Measurements from ENCODE around the gene NAA60.
"Not testable (repeated sequence)": the region's sequence is repeated elsewhere in the genome, so short reads cannot be mapped to it uniquely, and the experiment has no call there.

The NAA60 gene

GRCh38 chr16:3470723-3471122 is 27.2 kb downstream of the NAA60 start:
- TF ChIP-seq CTCF (conservative IDR thresholded peaks at IDR 0.05; ENCODE audit: low read length) = no peak
- DNase-seq (ENCODE audit: low read depth) = no peak
- H3K4me3 ChIP-seq (ENCODE audit: low read length) = no peak overlapping the region

GRCh38 chr16:3471518-3472176 is 28.2 kb downstream of the NAA60 start:
- no peak for DNase-seq (ENCODE audit: low read depth)
- TF ChIP-seq CTCF (conservative IDR thresholded peaks at IDR 0.05; ENCODE audit: low read length) = no peak
- no peak overlapping the region for H3K4me3 ChIP-seq (ENCODE audit: low read length)

- DNase-seq (ENCODE audit: low read depth) = peak; percentile 36
- TF ChIP-seq CTCF (conservative IDR thresholded peaks at IDR 0.05; ENCODE audit: low read length) = no peak
- H3K4me3 ChIP-seq (ENCODE audit: low read length) = no peak overlapping the region
These were observed 29.6 kb downstream of the NAA60 start for GRCh38 chr16:3472878-3473595.

- not testable (repeated sequence) for H3K4me3 ChIP-seq (ENCODE audit: low read length); DNase-seq (ENCODE audit: low read depth)
These were observed 30.1 kb downstream of the NAA60 start for GRCh38 chr16:3473596-3473943.

- no peak for TF ChIP-seq CTCF (conservative IDR thresholded peaks at IDR 0.05; ENCODE audit: low read length)
- no peak overlapping the region for H3K4me3 ChIP-seq (ENCODE audit: low read length)
- no peak for DNase-seq (ENCODE audit: low read depth)
These were observed 30.8 kb downstream of the NAA60 start for GRCh38 chr16:3474136-3474779.

GRCh38 chr16:3474870-3475269 is 31.4 kb downstream of the NAA60 start:
- DNase-seq (ENCODE audit: low read depth) = not testable (repeated sequence)

GRCh38 chr16:3475604-3476375 is 32.3 kb downstream of the NAA60 start:
- TF ChIP-seq CTCF (conservative IDR thresholded peaks at IDR 0.05; ENCODE audit: low read length) = no peak
- no peak overlapping the region for H3K4me3 ChIP-seq (ENCODE audit: low read length)

More at GRCh38 chr16:3474870-3475269, 31.4 kb downstream of the NAA60 start:
- H3K4me3 ChIP-seq (ENCODE audit: low read length) = not testable (repeated sequence)

More at GRCh38 chr16:3475604-3476375, 32.3 kb downstream of the NAA60 start:
- no peak for DNase-seq (ENCODE audit: low read depth)
